ENCODE data around the gene LCT. TPM values are rescaled to one million over a fixed set of nuclear protein-coding genes. Genes with fewer than 3 reads are reported as not detected.
A peak's percentile ranks its signal among the peaks of the same experiment; 100 is the strongest.

LCT gene
- total and polyA plus RNA-seq, 2 of the 13 experiments (the other 11 are each of a cell fraction or from before 2014, with no cell fraction given) = not detected

GRCh38 chr2:135741395-135742324 lies 95.3 kb downstream of the LCT start, which contains the start of gene UBXN4 (continued):
- peak; percentile 80 for TF ChIP-seq ZHX1 (CRISPR knock-in tag; IDR thresholded peaks at IDR 0.05; ENCODE audit: low read depth)
- no peak for TF ChIP-seq ZBTB26 (CRISPR knock-in tag; IDR thresholded peaks at IDR 0.05; ENCODE audit: borderline replicate concordance)
- TF ChIP-seq FOXA1 (IDR thresholded peaks at IDR 0.05) = no peak
- no peak; the same call in 1 of the 2 replicates for TF ChIP-seq FOXA1 (CRISPR knock-in tag; IDR thresholded peaks at IDR 0.05)
- peak; percentile 32 for TF ChIP-seq PAXIP1 (CRISPR knock-in tag; conservative IDR thresholded peaks at IDR 0.05)
- 0 out of 2 replicates have a peak, but pooled peaks have one; percentile 53 for TF ChIP-seq ZNF24 (IDR thresholded peaks at IDR 0.05)
- TF ChIP-seq PTBP1 (IDR thresholded peaks at IDR 0.05; ENCODE audit: low read depth, low read length, poor library complexity, severe bottlenecking) = no peak
- 0 out of 2 replicates have a peak, but pooled peaks have one; percentile 11 for TF ChIP-seq ZNF276 (CRISPR knock-in tag; IDR thresholded peaks at IDR 0.05; ENCODE audit: low read depth)
- TF ChIP-seq PLRG1 (conservative IDR thresholded peaks at IDR 0.05) = no peak
- peak; percentile 17; the same call in 1 of the 2 replicates for TF ChIP-seq ZNF124 (CRISPR knock-in tag; IDR thresholded peaks at IDR 0.05)
- no peak for TF ChIP-seq ZNF7 (CRISPR knock-in tag; IDR thresholded peaks at IDR 0.05)
- TF ChIP-seq CENPX (CRISPR knock-in tag; IDR thresholded peaks at IDR 0.05) = no peak
- no peak for TF ChIP-seq USF2 (IDR thresholded peaks at IDR 0.05; ENCODE audit: low read depth, low read length)
- TF ChIP-seq USF2 (CRISPR knock-in tag; IDR thresholded peaks at IDR 0.05; ENCODE audit: borderline replicate concordance) = peak; percentile 47; the same call in 1 of the 2 replicates
- TF ChIP-seq ATF3 (CRISPR knock-in tag; IDR thresholded peaks at IDR 0.05) = peak; percentile 98
- TF ChIP-seq RAD21 (CRISPR knock-in tag; IDR thresholded peaks at IDR 0.05) = peak; percentile 49

Data from HepG2 (cell line).